ENCODE measurements around the gene SPEM1. TPM values are rescaled to one million over a fixed set of nuclear protein-coding genes. Genes with fewer than 3 reads are reported as not detected.

The SPEM1 gene
- total RNA-seq, 3 donors from 2014 or later, result not detected

- Histone ChIP-seq H3K4me3 (no peak overlapping the region), H3K27me3 (no peaks in the 10 kb centered on the region), H3K27ac (peak overlapping the region in 1 of 2 donors; percentile 54), H3K4me1 (peaks cover 8 to 10% of the 10 kb centered on the region in 2 donors), H3K36me3 (no peaks in the 10 kb centered on the region), H3K9me3 (no peaks in the 10 kb centered on the region)
- no peak for DNase-seq (ENCODE audit: low spot score in 2 of 2)
- intact Hi-C loops (cut with DNase I; ENCODE audit: low total_unique reads), result no loop called here
- TF ChIP-seq POLR2A (IDR thresholded peaks at IDR 0.05), result no peak
- no peak for TF ChIP-seq CTCF (IDR thresholded peaks at IDR 0.05)
- TF ChIP-seq POLR2AphosphoS5 (IDR thresholded peaks at IDR 0.05), result no peak
Measured at GRCh38 chr17:7443499-7444485, 23.7 kb downstream of the SPEM1 start.

GRCh38 chr17:7444682-7445618 lies 24.8 kb downstream of the SPEM1 start, which contains the start of gene CHRNB1:
Gene CHRNB1, plus strand, starts transcription at chr17:7445061. Its CDS starts 67 bp downstream, at chr17:7445128.
- peaks cover 0 to 9% of the 10 kb centered on the region in 2 donors for H3K4me1 ChIP-seq
- TF ChIP-seq POLR2AphosphoS5 (IDR thresholded peaks at IDR 0.05), result no peak
- TF ChIP-seq CTCF (IDR thresholded peaks at IDR 0.05), result peak in 1 of 3 donors; percentile 11
- no peak for TF ChIP-seq POLR2A (IDR thresholded peaks at IDR 0.05)
- DNase-seq (ENCODE audit: low spot score in 2 of 2), result peak in 1 of 2 donors; percentile 59
- H3K9me3 ChIP-seq, result no peaks in the 10 kb centered on the region
- peak within 1 kb of the TSS; percentile 16 to 60 for H3K27ac ChIP-seq
- H3K36me3 ChIP-seq, result no peaks in the 10 kb centered on the region
- H3K27me3 ChIP-seq, result no peaks in the 10 kb centered on the region
- peak within 1 kb of the TSS; percentile 20 to 61 (median 54) for H3K4me3 ChIP-seq
- intact Hi-C loops (cut with DNase I; ENCODE audit: low total_unique reads), result no loop called here

- H3K4me1 ChIP-seq, result peaks cover 0 to 2% of the 10 kb centered on the region in 2 donors
- TF ChIP-seq POLR2AphosphoS5 (IDR thresholded peaks at IDR 0.05) (no peak), POLR2A (IDR thresholded peaks at IDR 0.05) (no peak), CTCF (IDR thresholded peaks at IDR 0.05) (no peak)
- no peak for DNase-seq (ENCODE audit: low spot score in 2 of 2)
- no peaks in the 10 kb centered on the region for H3K9me3 ChIP-seq
- peak overlapping the region; percentile 16 to 60 for H3K27ac ChIP-seq
- no peaks in the 10 kb centered on the region for H3K36me3 ChIP-seq
- H3K27me3 ChIP-seq, result no peaks in the 10 kb centered on the region
- H3K4me3 ChIP-seq, result peak overlapping the region; percentile 20 to 61 (median 54)
- intact Hi-C loops (cut with DNase I; ENCODE audit: low total_unique reads), result no loop called here
Measured at GRCh38 chr17:7445619-7445968, 25.5 kb downstream of the SPEM1 start.

- no peak overlapping the region for H3K27ac ChIP-seq
- no peaks in the 10 kb centered on the region for H3K36me3 ChIP-seq
- no peaks in the 10 kb centered on the region for H3K27me3 ChIP-seq
- no peaks in the 10 kb centered on the region for H3K9me3 ChIP-seq
- H3K4me3 ChIP-seq, result no peak overlapping the region
- H3K4me1 ChIP-seq, result no peaks in the 10 kb centered on the region
- intact Hi-C loops (cut with DNase I; ENCODE audit: low total_unique reads), result no loop called here
- no peak for DNase-seq (ENCODE audit: low spot score in 2 of 2)
- TF ChIP-seq POLR2A (IDR thresholded peaks at IDR 0.05) (no peak), POLR2AphosphoS5 (IDR thresholded peaks at IDR 0.05) (no peak), CTCF (IDR thresholded peaks at IDR 0.05) (no peak)
Measured at GRCh38 chr17:7448461-7448860, 28.3 kb downstream of the SPEM1 start.
